ENCODE measurements around the gene C6orf58.
"Not testable (repeated sequence)": the region's sequence is repeated elsewhere in the genome, so short reads cannot be mapped to it uniquely, and the experiment has no call there.

The C6orf58 gene

DNA sequence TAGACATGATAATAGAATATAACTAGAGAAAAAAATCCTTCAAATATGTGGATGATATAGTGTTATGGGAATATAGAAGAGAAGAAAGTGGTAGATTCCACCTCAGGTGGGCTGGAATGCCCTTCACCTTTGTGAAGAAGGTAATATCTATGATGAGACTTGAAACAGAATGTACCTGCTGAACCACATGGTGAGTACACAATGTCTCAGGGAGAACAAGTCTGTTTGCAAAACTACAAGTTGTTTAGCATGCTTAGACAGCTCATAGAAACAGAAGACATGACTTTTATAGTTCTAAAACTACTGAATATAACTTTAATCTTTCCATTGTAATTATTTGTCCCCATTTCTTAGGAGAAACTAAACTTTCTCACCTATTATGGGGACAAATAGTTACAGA lies 12.2 kb downstream of the C6orf58 start:
- no peak for DNase-seq (ENCODE audit: extremely low spot score, insufficient read length, low read depth)
- FAIRE-seq: no peak

- FAIRE-seq (no peak), DNase-seq (ENCODE audit: extremely low spot score, insufficient read length, low read depth) (no peak)
These were observed 13.4 kb downstream of the C6orf58 start for GRCh38 chr6:127590344-127590743.

- DNase-seq (ENCODE audit: extremely low spot score, insufficient read length, low read depth): no peak
- FAIRE-seq: no peak
These were observed 16.0 kb downstream of the C6orf58 start for GRCh38 chr6:127592964-127593363.

DNA sequence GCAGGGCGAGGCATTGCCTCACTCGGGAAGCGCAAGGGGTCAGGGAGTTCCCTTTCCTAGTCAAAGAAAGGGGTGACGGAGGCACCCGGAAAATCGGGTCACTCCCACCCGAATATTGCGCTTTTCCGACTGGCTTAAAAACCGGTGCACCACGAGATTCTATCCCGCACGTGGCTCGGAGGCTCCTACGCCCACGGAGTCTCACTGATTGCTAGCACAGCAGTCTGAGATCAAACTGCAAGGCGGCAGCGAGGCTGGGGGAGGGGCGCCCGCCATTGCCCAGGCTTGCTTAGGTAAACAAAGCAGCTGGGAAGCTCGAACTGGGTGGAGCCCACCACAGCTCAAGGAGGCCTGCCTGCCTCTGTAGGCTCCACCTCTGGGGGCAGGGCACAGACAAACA lies 16.5 kb downstream of the C6orf58 start:
- DNase-seq (ENCODE audit: extremely low spot score, insufficient read length, low read depth); FAIRE-seq: not testable (repeated sequence)

GRCh38 chr6:127606131-127606562 lies 29.2 kb downstream of the C6orf58 start:
- FAIRE-seq: no peak
- DNase-seq (ENCODE audit: extremely low spot score, insufficient read length, low read depth): no peak

GRCh38 chr6:127608554-127609270 lies 31.7 kb downstream of the C6orf58 start:
- DNase-seq (ENCODE audit: extremely low spot score, insufficient read length, low read depth): no peak
- no peak for FAIRE-seq

- DNase-seq (ENCODE audit: extremely low spot score, insufficient read length, low read depth): no peak
- FAIRE-seq: no peak
These were observed 41.8 kb downstream of the C6orf58 start for GRCh38 chr6:127618729-127619128.

DNA sequence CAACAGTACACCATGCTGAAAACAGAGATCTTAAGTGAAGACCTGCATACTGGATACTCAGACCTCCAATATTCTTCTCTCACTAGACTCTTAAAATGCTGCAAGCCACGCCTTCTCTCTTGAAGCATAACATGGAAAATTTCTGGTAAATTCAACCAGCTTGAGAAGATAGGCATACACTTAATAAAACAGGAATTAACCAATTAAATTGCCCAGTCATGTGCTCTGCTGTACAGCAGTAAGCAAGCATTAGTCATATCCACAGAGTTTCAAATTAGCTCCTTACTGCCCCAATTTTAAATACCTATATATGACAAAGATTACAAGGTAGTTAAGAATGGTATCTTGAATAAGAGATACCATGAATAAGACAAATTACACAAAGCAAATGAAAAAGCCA lies 53.8 kb downstream of the C6orf58 start:
- FAIRE-seq (no peak), DNase-seq (ENCODE audit: extremely low spot score, insufficient read length, low read depth) (no peak)

DNA sequence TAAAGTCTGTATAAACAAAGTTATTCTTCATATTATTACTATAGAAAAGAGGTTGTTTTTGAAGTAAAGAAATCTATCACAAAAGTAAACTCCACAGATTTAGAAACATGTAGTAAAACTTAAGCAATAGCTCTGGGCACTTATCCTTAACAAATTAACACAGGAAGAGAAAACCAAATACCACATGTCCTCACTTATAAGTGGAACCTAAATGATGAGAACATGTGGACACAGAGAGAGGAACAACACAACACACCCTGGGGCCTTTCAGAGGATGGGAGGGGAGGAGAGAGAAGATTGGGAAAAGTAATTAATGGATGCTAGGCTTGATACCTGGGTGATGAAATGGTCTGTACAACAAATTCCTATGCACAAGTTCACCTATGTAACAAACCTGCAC lies 57.2 kb downstream of the C6orf58 start:
- FAIRE-seq (no peak), DNase-seq (ENCODE audit: extremely low spot score, insufficient read length, low read depth) (no peak)

DNA sequence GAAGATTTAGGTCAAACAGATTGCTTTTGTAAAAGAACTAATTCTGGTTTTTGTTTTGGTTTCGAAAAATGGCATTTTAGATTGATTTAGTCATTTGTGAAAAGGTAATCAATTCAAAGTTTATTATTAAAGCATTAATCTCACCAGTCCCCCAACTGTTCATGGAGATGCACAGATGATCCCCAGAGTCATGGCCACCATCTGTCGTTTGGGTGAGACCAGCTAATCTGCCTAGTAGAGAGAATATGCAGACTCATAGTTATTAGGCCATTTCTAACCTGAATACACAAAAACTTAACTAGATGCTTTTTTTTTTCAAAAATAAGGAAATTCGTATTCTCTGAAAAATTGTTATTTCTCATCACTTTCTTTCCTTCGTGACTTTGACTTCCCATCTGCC lies 58.1 kb downstream of the C6orf58 start:
- DNase-seq (ENCODE audit: extremely low spot score, insufficient read length, low read depth) (no peak), FAIRE-seq (no peak)

GRCh38 chr6:127637830-127638409 lies 60.9 kb downstream of the C6orf58 start:
- DNase-seq (ENCODE audit: extremely low spot score, insufficient read length, low read depth): no peak
- FAIRE-seq: no peak
